ENCODE data around the gene WDR5B.

WDR5B gene

GRCh38 chr3:122391681-122392446, 24.0 kb downstream of the WDR5B start:
- no peak for TF ChIP-seq CTCF (IDR thresholded peaks at IDR 0.05)

DNA sequence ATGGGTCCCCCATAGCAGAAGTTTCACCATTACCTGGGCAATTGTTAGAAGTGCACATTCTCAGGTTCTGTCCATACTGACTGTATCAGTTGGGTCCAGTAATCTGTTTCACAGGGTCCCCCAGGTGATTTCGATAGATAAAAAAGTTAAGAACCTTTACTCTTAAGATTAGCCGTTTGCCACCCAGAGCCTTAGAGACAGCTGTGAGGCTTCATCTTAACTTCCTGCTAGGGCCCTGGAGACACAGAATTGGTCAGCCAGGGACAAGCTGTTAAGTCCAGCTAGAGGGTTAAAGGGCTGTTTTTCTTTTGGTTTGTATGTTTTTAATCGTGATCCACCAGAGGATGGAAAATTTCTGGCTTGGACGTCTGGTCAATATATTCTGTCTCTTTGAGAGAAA, 25.2 kb downstream of the WDR5B start:
- TF ChIP-seq CTCF (IDR thresholded peaks at IDR 0.05), result no peak

GRCh38 chr3:122389892-122390291, 26.0 kb downstream of the WDR5B start:
- TF ChIP-seq CTCF (IDR thresholded peaks at IDR 0.05), result no peak

DNA sequence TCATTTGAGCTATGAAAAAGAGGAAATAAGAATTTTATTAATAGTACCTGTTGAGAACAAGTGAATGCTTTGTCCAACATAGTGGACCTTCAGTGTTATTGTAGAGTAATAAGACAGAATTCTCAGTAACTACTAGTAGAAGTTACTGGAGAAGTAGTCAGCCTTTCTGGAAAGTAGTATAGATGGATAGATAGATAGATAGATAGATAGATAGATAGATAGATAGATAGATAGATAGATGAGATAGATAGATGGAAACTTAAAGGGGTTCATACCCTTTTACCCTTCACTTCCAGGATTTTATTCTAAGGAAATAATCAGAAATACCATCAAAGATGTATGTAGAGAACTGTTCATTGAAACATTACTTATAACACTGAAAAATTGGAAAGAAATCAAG, 26.7 kb downstream of the WDR5B start:
- no peak for TF ChIP-seq CTCF (IDR thresholded peaks at IDR 0.05)

GRCh38 chr3:122387709-122388108, 28.2 kb downstream of the WDR5B start:
- TF ChIP-seq CTCF (IDR thresholded peaks at IDR 0.05), result no peak; the same call in 1 of the 2 replicates

DNA sequence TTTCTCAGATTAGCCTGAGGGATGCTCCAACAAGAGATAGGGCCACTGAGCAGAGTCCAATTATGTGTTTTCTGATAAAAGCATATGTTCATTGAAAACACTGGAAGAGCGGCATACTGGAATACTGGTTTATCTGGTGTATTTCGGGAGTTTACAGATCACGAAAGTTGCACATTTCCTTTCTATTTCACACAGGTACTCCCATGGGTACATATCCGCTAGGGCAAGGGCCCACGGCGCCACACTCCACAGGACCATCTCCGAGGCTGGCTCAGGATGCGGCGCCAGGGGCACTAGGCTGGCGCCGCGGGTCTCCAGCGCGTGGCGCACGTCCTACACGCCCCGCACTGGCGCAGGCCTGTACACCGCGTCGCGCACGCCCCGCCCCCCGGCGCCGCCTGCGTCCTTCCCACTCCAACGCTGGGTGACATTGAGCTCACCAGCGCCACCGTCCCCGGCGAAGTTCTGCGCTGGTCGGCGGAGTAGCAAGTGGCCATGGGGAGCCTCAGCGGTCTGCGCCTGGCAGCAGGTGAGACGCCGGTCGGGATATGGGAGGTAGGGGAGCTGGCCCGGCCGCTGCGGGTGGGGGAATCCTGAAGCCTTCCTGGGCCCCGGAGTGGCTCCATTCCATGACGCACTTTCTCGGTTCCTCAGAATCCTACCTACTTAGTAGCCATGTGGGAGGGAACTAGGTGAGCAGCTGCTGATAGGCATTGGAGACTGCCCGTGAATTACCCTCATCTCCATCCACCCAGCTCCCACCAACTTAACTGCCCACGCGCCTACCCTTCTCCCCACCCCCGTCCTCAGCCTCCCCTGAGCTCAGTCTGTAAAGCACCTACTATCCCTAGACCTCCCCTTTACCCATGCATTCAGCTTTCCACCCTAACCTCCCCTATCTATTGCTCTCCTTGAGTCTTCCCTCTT, 31.8 kb downstream of the WDR5B start, which contains the start of gene FAM162A:
TSS of gene FAM162A (plus strand) at position 412 of the 927 bp plus-strand sequence. CDS start at position 496, 84 bp downstream.
- TF ChIP-seq CTCF (IDR thresholded peaks at IDR 0.05), result peak; percentile 78

DNA sequence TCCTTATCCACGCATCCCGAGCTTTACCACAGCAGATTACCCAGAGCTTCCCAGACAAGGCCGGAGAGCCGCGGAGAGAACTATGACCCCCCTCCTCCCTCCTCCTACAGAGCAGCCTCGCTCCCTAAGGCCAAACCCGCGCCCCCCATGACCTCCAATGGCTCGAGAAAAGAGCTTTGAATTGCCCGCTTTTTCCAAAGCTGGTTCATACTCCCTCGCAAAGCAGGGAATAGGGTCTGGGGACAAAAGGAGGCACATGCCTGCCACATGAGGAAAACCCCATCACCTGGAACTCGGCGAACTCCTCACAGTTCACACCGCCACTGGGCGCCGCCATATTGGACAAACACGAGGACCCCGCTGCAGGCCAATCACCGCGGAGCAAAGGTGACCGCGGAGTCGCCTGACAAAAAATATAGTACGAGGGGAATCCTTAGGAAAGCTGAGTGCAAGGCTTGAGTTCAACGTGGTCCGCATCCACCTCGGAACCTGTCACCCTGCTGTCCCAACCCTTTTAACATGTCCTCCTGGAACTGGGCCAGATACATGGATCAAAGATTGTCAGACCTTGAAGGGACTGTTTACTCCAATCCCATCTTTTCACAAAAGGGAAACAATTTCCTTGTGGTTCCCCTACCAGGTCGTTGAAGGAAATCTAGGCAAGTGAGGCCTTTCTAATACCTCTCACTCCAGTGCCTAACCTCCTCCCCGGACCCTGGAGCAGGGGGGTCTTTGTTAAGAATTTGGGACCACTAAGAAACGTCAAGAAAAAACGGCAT, 32.8 kb downstream of the WDR5B start, which contains the start of gene MIX23:
TSS of gene MIX23 (minus strand) at position 344 of the 779 bp plus-strand sequence. CDS start at position 337, 7 bp downstream.
- no peak for TF ChIP-seq CTCF (IDR thresholded peaks at IDR 0.05)
